Cardiac septum (tissue), 1 donor: Measurements from ENCODE around the gene GPC3. TPM values are rescaled to one million over a fixed set of nuclear protein-coding genes. Genes with fewer than 3 reads are reported as not detected.

Source experiments
- DNase-seq: peaks from one replicate; pipeline ENCODE4 v3.0.0-alpha.2; 2020; ENCODE audit warnings: low spot score
- intact Hi-C: fragments of 100-400 bp; cut with DNase I; formaldehyde crosslinking; loops from one replicate; pipeline ENCODE4 v1.14.0; 2022
- total RNA-seq: library from RNA; stranded (reverse); fragmentation: NEBNext Ultra II Directional; extraction: Animal tissue kit (Norgen Biotek cat#: 25700); gene quantifications from one replicate; pipeline ENCODE4 v1.2.1, GENCODE V29; 2021
- donor health status: DM: no; HTN: no; CAD: no.

GPC3 gene
- total RNA-seq, 1 donor from 2014 or later, result 1.6 TPM

DNA sequence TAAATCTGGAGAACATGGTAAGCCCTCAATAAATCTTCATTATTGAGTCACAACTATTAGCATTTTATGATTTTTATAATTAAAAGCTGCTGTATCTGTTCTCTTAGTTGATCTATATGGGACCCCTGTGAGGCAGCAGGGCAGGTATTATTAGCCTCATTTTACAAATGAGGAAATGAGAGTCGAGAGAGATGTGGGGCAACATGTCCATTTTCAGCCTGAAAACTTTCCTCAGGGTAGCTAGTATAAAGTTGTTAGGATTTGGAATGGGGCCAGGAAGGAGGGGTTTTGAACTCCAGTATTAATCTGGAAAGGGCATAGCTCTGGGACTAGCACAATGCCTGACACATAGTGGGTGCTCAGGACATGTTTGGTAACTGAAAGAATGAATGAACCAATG, 378.4 kb downstream of the GPC3 start:
- intact Hi-C loops, result no loop called here
- DNase-seq, result no peak

GRCh38 chrX:133604801-133605200, 380.6 kb downstream of the GPC3 start:
- intact Hi-C loops, result no loop called here
- DNase-seq, result no peak

DNA sequence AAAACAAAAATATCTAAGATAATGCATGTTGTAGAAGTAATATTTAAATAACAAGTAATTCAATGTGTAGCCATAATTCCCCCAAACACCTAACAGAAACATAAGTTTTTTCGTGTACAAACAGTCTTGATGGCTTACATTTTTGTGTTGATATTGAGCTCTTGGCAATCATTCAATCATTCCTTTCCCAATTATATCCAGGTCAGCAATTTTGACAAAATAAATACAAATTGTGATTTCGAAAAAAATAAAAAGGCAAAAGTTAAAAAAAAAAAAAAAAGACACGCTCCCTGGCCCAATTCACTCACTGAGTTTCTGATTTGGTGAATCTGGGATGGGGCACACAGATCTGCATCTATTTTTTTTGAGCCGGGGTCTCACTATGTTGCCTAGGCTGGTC, 382.5 kb downstream of the GPC3 start:
- intact Hi-C loops, result no loop called here
- DNase-seq, result no peak

- intact Hi-C loops, result no loop called here
- no peak for DNase-seq
These were observed 384.3 kb downstream of the GPC3 start for GRCh38 chrX:133601116-133601515.

DNA sequence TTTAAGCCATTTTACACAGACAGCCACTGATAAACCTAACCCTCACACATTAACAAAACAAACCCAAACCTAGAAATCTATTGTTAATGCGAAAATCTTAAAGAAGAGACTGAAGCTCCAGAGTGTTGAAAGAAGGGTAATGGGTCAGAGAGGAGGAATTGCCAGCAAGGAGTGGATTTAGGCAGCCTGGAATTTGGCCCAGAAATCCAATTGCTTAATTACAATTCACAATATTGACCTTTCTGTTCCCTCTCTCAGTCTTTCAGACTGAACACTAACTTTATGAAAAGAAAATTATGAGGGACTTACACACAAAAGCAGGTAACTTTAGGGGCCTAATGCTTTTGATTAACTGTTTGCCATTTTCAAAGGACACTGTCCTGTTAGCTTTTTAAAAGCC, 384.9 kb downstream of the GPC3 start:
- intact Hi-C loops, result no loop called here
- DNase-seq, result no peak

DNA sequence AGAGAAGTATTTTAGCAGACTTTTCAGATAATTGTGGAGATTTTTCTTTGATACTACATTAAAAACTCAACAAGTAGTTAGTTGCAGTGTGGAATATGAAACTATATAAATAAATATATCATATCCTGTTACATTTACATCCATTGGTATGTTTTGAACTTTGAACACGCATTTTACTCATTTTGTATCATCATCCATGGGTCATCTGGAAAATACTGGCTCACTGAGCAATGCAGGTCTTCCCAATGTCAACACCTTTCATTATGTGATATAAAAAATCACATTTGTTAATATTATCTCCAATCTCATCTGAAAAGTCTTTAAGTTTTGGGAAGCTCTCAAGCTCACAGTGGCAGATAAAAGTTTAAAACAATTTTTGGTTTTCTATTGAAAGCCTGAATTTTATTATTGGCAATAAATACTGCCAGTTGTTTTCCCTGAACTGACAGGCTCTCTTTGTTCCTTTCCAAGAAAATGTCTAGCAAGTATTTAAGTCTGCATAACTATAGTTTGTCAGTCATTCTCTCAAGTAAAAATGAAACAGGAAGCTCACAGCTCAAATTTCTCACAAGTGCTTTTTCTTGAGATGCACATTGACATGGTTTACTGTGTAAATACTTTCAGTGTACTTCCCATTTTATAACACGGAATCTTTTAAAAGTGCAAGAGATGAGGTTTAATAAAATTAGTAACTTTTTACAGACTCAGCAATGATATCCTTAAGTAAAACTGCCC, 386.6 kb downstream of the GPC3 start:
- intact Hi-C loops, result no loop called here
- no peak for DNase-seq

GRCh38 chrX:133594156-133594555, 391.2 kb downstream of the GPC3 start:
- intact Hi-C loops, result no loop called here
- DNase-seq, result no peak

DNA sequence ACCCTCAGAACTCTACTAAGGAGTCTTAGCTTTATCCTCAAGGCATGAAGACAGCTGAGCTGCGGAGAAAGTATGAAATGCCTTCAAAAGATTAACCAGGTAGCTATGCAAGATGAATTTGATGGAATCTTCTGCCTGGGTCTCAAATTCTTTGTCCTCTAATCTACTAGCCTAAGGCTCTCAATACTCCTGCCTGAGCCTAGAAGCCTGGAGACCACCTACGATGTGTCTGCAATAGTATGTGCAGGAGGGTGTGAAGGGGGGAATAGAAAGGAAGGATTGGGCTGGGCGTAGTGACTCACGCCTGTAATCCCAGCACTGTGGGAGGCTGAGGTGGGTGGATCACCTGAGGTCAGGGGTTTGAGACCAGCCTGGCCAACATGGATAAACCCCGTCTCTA, 391.9 kb downstream of the GPC3 start:
- intact Hi-C loops, result no loop called here
- no peak for DNase-seq

DNA sequence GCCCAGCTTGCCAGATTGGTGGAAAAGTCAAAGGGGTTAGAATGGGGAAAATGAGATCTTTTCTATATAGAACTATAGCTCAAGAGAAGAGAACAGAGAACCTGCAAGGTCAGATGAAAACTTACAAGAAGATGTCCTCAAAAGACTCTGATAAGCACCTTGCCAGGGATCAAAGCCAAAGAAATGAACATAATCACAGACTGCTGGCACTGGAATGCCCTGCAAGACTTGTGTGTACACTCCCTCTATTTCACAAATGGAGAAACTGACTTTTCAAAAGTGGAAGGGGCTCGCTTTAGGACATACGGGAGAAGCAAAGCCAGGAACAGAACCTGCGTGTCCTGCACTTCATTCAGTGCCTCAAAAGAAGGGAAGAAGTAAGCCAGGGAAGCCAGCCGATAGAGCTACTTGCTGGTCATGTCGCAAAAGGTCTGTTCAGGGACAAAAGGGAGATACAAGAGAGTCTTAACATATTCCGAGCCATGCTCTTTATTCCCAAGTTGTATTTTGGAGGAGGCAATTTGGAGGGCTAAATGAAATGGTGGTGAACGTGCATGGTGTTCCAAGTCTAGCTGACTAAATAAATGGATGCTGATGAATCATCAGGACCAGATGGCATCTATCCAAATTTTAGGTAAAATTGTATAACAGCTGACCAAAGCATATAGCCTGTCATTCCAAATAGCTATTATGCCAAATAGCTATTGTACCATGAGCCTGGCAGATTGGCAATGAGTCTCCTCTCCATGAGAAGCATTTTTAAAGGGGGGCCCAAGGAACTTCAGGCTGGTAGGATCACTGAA, 394.5 kb downstream of the GPC3 start:
- intact Hi-C loops, result no loop called here
- no peak for DNase-seq

GRCh38 chrX:133588827-133589226, 396.6 kb downstream of the GPC3 start:
- intact Hi-C loops, result no loop called here
- no peak for DNase-seq

DNA sequence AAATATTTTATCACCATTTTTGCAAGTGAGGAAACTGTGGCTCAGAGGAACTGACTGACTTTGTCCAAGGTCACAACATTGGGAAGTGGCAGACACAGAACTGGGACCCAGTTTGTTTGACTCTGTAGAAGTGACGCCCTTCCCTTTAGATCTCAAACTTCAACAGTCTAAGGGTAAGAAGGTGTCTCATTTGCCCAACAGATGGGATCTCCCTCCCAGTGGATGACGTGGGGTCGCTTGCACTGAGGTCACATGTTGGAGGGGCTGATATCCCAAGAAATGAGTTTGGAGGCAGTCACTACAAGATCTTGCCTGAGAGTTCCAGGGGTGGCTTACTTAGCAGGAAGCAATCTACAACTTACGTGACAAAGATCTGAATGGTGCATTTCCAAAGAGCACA, 397.6 kb downstream of the GPC3 start:
- DNase-seq, result no peak
- intact Hi-C loops, result no loop called here

DNA sequence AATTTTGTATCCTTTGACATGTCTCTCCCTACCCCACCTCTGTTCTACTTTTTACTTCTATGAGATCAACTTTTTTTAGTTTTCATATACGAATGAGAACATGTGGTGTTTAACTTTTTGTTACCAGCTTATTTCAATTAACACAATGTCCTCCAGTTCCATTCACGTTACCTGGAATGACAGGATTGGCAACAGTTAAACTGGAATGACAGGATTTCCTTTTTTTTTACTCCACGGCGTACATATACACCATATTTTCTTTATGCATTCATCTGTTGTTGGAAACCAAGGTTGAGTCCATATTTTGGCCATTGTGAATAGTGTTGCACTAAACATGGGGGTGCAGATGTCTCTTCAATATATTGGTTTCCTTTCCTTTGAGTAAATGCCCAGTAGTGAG, 398.3 kb downstream of the GPC3 start:
- no peak for DNase-seq
- intact Hi-C loops, result no loop called here

- intact Hi-C loops, result no loop called here
- no peak for DNase-seq
These were observed 399.0 kb downstream of the GPC3 start for GRCh38 chrX:133586443-133586842.

DNA sequence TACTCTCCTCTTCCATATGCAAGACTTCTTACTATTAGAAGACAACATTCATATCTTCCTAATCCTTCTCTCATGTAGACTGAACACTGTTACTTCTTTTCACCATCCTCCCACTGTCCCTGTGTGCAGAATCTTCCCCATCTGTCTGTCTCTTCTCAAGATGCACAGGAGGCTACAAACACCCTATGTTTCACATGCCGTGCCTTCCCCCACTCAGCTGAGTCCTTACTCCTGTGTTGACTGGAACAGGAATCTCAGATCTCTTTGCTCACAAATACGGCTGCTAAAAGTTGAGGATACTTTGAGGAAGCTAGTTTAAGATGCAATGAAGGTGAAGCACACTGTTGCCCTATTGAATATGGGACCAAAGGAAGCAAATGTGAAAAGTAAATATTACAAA, 401.6 kb downstream of the GPC3 start:
- DNase-seq, result no peak
- intact Hi-C loops, result no loop called here

- intact Hi-C loops, result no loop called here
- DNase-seq, result no peak
These were observed 404.8 kb downstream of the GPC3 start for GRCh38 chrX:133580625-133581024.

DNA sequence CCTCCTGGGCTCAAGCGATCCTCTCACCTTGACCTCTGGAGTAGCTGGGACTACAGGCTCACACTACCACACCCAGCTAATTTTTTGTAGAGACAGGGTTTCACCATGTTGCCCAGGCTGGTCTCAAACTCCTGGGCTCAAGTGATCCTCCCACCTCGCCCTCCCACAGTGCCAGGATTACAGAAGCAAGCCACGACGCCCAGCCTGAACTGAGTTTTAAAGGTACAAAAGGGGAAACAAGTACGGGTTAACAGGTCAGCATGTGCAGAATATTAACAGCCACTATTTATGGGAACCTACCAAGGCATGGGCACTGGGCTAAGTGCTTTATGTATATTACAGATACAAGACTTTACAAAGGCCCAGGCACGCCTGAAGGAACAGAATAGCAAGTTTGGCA, 405.8 kb downstream of the GPC3 start:
- intact Hi-C loops, result no loop called here
- DNase-seq, result no peak

DNA sequence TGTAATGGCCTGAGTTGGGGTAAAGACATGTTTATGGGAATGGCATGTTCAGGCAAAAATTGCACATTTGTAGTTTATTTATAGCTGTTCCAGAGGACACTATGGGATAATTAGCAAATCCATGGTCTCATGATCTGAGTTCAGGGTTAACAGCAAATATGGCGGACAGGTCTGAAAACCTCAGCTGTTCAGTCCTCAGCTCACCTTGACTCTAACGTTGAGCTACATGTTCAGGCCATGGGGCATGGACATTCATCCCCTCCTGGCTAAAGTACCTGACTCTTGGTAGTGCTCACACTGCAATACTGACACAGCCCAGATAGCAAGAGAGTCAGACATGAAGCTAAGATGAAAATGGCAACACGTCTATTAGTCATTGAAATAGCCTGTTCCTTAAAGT, 408.5 kb downstream of the GPC3 start:
- no peak for DNase-seq
- intact Hi-C loops, result no loop called here

GRCh38 chrX:133575501-133576136, 409.8 kb downstream of the GPC3 start:
- DNase-seq, result no peak
- intact Hi-C loops, result no loop called here

DNA sequence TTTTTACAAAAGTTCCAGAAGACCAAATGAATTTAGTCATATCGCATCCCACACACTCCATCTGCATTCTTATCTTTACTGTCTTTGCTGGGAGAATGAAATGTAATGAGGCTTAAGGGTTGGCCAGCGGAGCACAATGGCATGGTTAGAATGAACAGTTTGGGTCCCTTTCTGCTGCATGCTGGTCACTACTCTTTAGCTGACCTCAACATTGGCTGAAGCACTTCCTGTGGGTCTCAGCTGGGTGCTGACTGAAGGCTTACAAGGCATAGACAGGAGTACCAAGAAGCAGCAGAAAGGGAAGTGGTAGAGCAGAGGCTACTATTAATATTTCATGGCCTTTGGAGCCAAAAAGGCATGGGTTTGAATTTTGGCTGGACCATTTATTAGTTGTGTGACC, 410.7 kb downstream of the GPC3 start:
- intact Hi-C loops, result no loop called here
- no peak for DNase-seq

DNA sequence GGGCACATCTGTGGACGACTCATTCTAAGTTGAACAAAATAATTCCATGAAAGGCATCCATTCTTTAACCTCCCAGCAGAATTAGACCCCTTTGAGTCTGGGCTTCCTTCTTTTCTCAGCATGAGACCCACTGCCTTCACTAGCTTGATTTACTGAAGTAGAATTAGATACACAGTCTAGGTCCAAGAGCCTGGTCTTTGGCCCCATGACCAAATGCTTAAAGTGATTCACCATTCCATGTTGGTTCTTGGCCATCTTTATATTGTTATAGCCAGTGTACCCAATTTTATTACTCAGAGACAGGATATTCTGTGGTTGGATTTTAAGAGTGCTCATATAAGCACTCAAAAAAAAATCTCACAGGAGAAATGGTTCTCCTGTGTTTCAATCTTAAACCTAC, 414.8 kb downstream of the GPC3 start:
- DNase-seq, result no peak

GRCh38 chrX:133569217-133569616, 416.2 kb downstream of the GPC3 start:
- peak; percentile 6 for DNase-seq
- intact Hi-C loops, result no loop called here

More for the DNA sequence above, 414.8 kb downstream of the GPC3 start:
- intact Hi-C loops, result no loop called here
